MCF 10A (cell line): ENCODE measurements around the gene HNF4A. TPM values are rescaled to one million over a fixed set of nuclear protein-coding genes. Genes with fewer than 3 reads are reported as not detected.
"Not testable (repeated sequence)": the region's sequence is repeated elsewhere in the genome, so short reads cannot be mapped to it uniquely, and the experiment has no call there.

ENCODE experiments used
- BruUV-seq: library from RNA; stranded (reverse); fragments of 400-500 nt; replicated peaks from 2 replicates; lab custom pipeline; 2021; lab: Mats Ljungman, UMichigan
- CTCF ChIA-PET: fragments of 300-600 bp; sonication (Branson Sonifier 250); formaldehyde crosslinking; extraction: SDS; loops from one replicate; lab custom pipeline; 2021; ENCODE audit warnings: antibody characterized with exemption, inconsistent platforms; lab: Yijun Ruan, JAX
- POLR2A ChIA-PET: fragments of 300-600, 350-650 bp; sonication (Branson Sonifier 250); formaldehyde crosslinking; extraction: SDS; loops from one replicate; lab custom pipeline; 2020; ENCODE audit warnings: antibody characterized with exemption, inconsistent platforms; lab: Yijun Ruan, JAX
- DNase-seq: peaks from one replicate; pipeline ENCODE4 v3.0.0-alpha.2; 2018; ENCODE audit not compliant: unreplicated experiment
- H3K27ac Mint-ChIP-seq: one replicate; pipeline ENCODE4 v1.8.0; 2022; ENCODE audit warnings: mild to moderate bottlenecking, low read depth, mixed read lengths; ENCODE audit not compliant: unreplicated experiment
- H3K27me3 Mint-ChIP-seq: one replicate; pipeline ENCODE4 v1.8.0; 2022; ENCODE audit warnings: mixed read lengths; ENCODE audit not compliant: insufficient read depth, unreplicated experiment
- H3K36me3 Mint-ChIP-seq: one replicate; pipeline ENCODE4 v1.8.0; 2022; ENCODE audit warnings: mild to moderate bottlenecking, moderate library complexity, mixed read lengths; ENCODE audit not compliant: insufficient read depth, unreplicated experiment
- H3K4me1 Mint-ChIP-seq: one replicate; pipeline ENCODE4 v1.8.0; 2022; ENCODE audit warnings: mixed read lengths; ENCODE audit not compliant: insufficient read depth, unreplicated experiment
- H3K4me3 Mint-ChIP-seq: one replicate; pipeline ENCODE4 v1.8.0; 2022; ENCODE audit warnings: mild to moderate bottlenecking, moderate library complexity, mixed read lengths; ENCODE audit not compliant: unreplicated experiment
- H3K9me3 Mint-ChIP-seq: one replicate; pipeline ENCODE4 v1.8.0; 2022; ENCODE audit warnings: mixed read lengths; ENCODE audit not compliant: unreplicated experiment
- intact Hi-C: fragments of 100-400 bp; cut with micrococcal nuclease; formaldehyde crosslinking; loops from 2 replicates; pipeline ENCODE4 v1.14.1; 2022
- total RNA-seq: library from RNA; stranded (reverse); gene quantifications from 2 replicates; pipeline ENCODE4 v1.2.3, GENCODE V29; 2022
- TF ChIP-seq, protein P1 (sequence below): fragments of 200-600 bp; IDR thresholded peaks from one replicate; pipeline ENCODE4 v1.8.0; 2022; ENCODE audit warnings: antibody characterized with exemption, mild to moderate bottlenecking; ENCODE audit not compliant: unreplicated experiment

The HNF4A gene
- total RNA-seq, 1 experiment from 2014 or later = not detected

DNA sequence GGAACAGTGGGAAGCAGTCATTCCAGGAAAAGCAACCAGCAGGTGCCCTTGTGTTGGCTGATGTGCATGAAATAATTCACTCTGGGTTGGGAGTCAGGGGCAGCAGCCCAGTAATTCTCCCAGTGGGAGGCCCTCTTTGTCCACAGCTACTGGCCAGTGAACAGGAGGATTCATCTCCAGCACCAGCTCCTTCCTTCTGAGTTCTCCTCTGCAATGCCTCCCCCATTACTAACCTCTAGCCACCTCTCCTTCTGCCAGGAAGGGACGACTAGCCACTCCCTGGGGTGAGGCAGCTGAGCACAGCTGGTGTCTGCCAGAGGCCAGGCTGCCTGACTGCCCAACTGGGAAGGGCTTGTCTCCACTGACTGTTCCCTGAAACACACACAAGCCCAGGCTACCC, 31.2 kb upstream of the HNF4A start:
- TF ChIP-seq, protein P1, sequence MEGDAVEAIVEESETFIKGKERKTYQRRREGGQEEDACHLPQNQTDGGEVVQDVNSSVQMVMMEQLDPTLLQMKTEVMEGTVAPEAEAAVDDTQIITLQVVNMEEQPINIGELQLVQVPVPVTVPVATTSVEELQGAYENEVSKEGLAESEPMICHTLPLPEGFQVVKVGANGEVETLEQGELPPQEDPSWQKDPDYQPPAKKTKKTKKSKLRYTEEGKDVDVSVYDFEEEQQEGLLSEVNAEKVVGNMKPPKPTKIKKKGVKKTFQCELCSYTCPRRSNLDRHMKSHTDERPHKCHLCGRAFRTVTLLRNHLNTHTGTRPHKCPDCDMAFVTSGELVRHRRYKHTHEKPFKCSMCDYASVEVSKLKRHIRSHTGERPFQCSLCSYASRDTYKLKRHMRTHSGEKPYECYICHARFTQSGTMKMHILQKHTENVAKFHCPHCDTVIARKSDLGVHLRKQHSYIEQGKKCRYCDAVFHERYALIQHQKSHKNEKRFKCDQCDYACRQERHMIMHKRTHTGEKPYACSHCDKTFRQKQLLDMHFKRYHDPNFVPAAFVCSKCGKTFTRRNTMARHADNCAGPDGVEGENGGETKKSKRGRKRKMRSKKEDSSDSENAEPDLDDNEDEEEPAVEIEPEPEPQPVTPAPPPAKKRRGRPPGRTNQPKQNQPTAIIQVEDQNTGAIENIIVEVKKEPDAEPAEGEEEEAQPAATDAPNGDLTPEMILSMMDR = no peak
- Mint-ChIP-seq H3K36me3 (no peaks in the 10 kb centered on the region), H3K9me3 (no peaks in the 10 kb centered on the region), H3K27me3 (no peaks in the 10 kb centered on the region), H3K4me3 (no peak overlapping the region), H3K27ac (no peak overlapping the region), H3K4me1 (no peaks in the 10 kb centered on the region)
- DNase-seq = peak; percentile 23
- intact Hi-C loops = no loop called here
- ChIA-PET CTCF (interaction anchor here (0.5 to 10.1 kb wide), 6 partner anchors 9 to 148 kb away, joined by 3 to 90 read pairs (median 6); partner anchors contain the start of gene FITM2), POLR2A (interaction anchor here (1.4 kb wide), 1 partner anchor 13 kb away, joined by 5 read pairs; the partner anchor contains the start of gene FITM2)
- no TSS peak for BruUV-seq

DNA sequence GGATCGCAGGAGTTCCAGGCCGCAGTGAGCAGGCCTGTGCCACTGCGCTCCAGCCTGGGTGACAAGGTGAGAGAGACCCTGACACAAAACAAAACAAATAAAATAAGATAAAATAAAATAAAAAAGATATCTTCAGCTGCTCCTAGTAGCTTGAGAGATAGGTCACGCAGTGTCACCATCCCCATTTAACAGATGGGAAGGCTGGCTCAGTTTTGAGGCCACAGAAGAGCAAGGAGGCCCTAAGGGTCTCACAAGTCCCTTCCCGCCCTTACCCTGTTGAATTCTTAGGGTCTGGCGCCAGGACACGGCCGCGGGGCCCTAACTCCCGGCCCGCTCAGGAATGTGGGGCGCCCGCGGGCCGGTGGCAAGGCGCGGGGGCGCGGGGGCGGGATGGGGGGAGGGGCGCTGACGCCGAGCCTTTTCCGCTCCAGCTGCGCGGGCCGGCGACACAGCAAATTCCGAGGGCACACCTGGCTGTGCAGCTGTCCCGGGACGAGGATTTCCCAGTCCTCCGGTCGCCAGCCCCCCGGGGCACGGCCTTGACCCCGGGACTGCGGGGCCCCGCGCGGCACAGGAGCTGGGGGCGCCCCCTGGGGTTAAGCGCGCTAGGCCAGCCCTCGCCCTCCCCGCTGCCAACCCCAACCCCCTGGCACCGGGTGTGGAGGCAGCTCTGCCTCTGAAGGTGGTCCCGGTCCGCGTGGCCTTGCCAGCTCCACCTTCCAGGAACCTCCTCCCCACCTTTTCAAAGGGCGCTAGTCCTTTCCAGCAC, 28.9 kb upstream of the HNF4A start:
- Mint-ChIP-seq H3K9me3 (no peaks in the 10 kb centered on the region), H3K36me3 (no peaks in the 10 kb centered on the region), H3K27ac (no peak overlapping the region), H3K4me1 (no peaks in the 10 kb centered on the region), H3K4me3 (peak overlapping the region; percentile 23), H3K27me3 (no peaks in the 10 kb centered on the region)
- POLR2A ChIA-PET = no interaction called here
- CTCF ChIA-PET = interaction anchor here (0.6 to 10.1 kb wide), 6 partner anchors 16 to 184 kb away, joined by 3 to 90 read pairs (median 4); partner anchors contain the start of gene FITM2
- BruUV-seq = no TSS peak
- intact Hi-C loops = no loop called here
- TF ChIP-seq, protein P1 = no peak
- DNase-seq = no peak

DNA sequence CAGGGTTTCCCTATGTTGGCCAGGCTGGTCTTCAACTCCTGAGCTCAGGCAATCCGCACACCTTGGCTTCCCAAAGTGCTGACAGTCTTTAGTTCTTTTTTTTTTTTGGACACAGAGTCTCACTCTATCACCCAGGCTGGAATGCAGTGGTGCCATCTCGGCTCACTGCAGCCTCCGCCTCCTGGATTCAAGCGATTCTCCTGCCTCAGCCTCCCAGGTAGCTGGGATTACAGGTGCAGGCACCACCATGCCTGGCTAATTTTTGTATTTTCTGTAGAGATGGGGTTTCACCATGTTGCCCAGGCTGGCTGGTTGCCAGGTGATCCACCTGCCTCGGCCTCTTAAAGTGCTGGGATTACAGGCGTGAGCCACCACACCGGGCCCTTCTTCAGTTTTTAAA, 27.8 kb upstream of the HNF4A start:
- H3K9me3 Mint-ChIP-seq, intact Hi-C loops, H3K36me3 Mint-ChIP-seq, H3K4me1 Mint-ChIP-seq, BruUV-seq, POLR2A ChIA-PET, DNase-seq, H3K27me3 Mint-ChIP-seq, H3K4me3 Mint-ChIP-seq, H3K27ac Mint-ChIP-seq: not testable (repeated sequence)
- CTCF ChIA-PET = interaction anchor here (0.6 to 10.1 kb wide), 6 partner anchors 10 to 111 kb away, joined by 3 to 90 read pairs (median 6); partner anchors contain the start of gene FITM2

- Mint-ChIP-seq H3K27me3 (no peaks in the 10 kb centered on the region), H3K9me3 (no peaks in the 10 kb centered on the region), H3K4me3 (no peak overlapping the region), H3K4me1 (no peaks in the 10 kb centered on the region), H3K27ac (no peak overlapping the region), H3K36me3 (no peaks in the 10 kb centered on the region)
- BruUV-seq = no TSS peak
- intact Hi-C loops = no loop called here
- TF ChIP-seq, protein P1 = no peak
- POLR2A ChIA-PET = no interaction called here
- CTCF ChIA-PET = interaction anchor here (0.6 to 10.1 kb wide), 7 partner anchors 10 to 112 kb away, joined by 3 to 90 read pairs (median 5); partner anchors contain the start of gene FITM2
- no peak for DNase-seq
Observed at GRCh38 chr20:44328428-44328827, 27.1 kb upstream of the HNF4A start.
